ENCODE data around the gene MRTFA. TPM values are rescaled to one million over a fixed set of nuclear protein-coding genes. Genes with fewer than 3 reads are reported as not detected.
A peak's percentile ranks its signal among the peaks of the same experiment; 100 is the strongest.

The MRTFA gene
- total and polyA plus RNA-seq, 8 donors, result 11.1 to 706 (median 61.2) TPM

GRCh38 chr22:40499209-40499623, 137.3 kb downstream of the MRTFA start:
- Histone ChIP-seq H3K27ac (peak overlapping the region in 4 of 5 donors; percentile 11 to 66 (median 52)), H3K27me3 (no peaks in the 10 kb centered on the region), H3K36me3 (no peaks in the 10 kb centered on the region), H3K9me3 (no peaks in the 10 kb centered on the region), H3K4me3 (no peak overlapping the region), H3K4me1 (peaks cover 8 to 49% (median 36%) of the 10 kb centered on the region in 4 donors)
- DNase-seq, result peak; percentile 37 to 41
- intact Hi-C loops (cut with DNase I; ENCODE audit: low total_unique reads), result no loop called here
- no peak for TF ChIP-seq CTCF (IDR thresholded peaks at IDR 0.05)
- TF ChIP-seq EP300 (IDR thresholded peaks at IDR 0.05), result no peak
- TF ChIP-seq POLR2A (IDR thresholded peaks at IDR 0.05), result no peak
- TF ChIP-seq POLR2AphosphoS5 (IDR thresholded peaks at IDR 0.05), result peak in 2 of 3 donors; percentile 56 to 85

DNA sequence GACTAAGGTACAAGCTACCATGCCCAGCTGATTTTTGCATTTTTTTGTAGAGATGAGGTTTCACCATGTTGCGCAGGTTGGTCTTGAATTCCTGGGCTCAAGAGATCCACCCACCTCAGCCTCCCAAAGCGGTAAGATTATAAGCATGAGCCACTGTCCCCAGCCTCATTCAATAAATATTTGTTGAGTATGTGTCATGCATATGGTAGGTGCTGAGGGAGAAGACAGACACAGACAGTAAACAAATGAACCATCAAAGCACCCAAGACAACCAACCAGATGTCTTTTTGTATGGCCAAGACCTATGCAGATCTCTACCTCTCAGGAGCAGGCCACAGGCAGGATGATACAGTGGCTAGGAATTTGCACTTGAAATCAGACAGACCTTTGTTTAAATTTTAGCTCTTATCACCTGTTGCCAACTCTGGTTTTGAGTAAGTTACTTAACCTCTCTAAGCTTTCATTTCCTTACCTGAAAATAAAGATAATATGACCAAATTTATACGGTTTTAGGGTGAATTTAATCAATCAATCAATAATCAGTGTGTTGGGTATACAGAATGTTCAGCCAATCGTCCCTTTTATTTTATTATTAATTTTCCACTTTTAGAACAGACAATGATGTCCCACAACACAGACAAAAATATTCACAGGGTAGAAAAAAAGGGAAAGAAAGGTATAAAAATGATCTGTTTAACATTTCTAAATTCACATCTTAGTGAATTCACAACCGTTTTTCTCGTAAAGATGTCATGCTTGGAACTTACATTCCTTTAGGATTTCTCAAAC, 137.9 kb downstream of the MRTFA start:
- Histone ChIP-seq H3K4me1 (peaks cover 5 to 46% (median 33%) of the 10 kb centered on the region in 4 donors), H3K4me3 (no peak overlapping the region), H3K36me3 (no peaks in the 10 kb centered on the region), H3K27ac (peak overlapping the region; percentile 11 to 66 (median 44)), H3K27me3 (no peaks in the 10 kb centered on the region), H3K9me3 (no peaks in the 10 kb centered on the region)
- intact Hi-C loops (cut with DNase I; ENCODE audit: low total_unique reads), result no loop called here
- WGBS, 5 donors, result 42 to 54% (median 49%) methylated on average over 6 of the region's 6 CpGs
- no peak for TF ChIP-seq POLR2A (IDR thresholded peaks at IDR 0.05)
- peak in 1 of 3 donors; percentile 11 for TF ChIP-seq POLR2AphosphoS5 (IDR thresholded peaks at IDR 0.05)
- TF ChIP-seq CTCF (IDR thresholded peaks at IDR 0.05), result no peak
- TF ChIP-seq EP300 (IDR thresholded peaks at IDR 0.05), result no peak
- no peak for DNase-seq

- Histone ChIP-seq H3K27me3 (no peaks in the 10 kb centered on the region), H3K4me1 (peaks cover 18 to 54% (median 41%) of the 10 kb centered on the region in 4 donors), H3K36me3 (peaks cover 0 to 10% (median 0%) of the 10 kb centered on the region in 4 donors), H3K27ac (peak overlapping the region in 3 of 5 donors; percentile 61 to 73 (median 66)), H3K4me3 (no peak overlapping the region), H3K9me3 (no peaks in the 10 kb centered on the region)
- no peak for DNase-seq
- TF ChIP-seq CTCF (IDR thresholded peaks at IDR 0.05) (no peak), POLR2AphosphoS5 (IDR thresholded peaks at IDR 0.05) (no peak), POLR2A (IDR thresholded peaks at IDR 0.05) (no peak), EP300 (IDR thresholded peaks at IDR 0.05) (no peak)
- intact Hi-C loops (cut with DNase I; ENCODE audit: low total_unique reads), result no loop called here
- WGBS, 5 donors, result 77 to 82% (median 78%) methylated on average over 2 of the region's 2 CpGs
Measured at GRCh38 chr22:40493441-40493840, 143.1 kb downstream of the MRTFA start.

DNA sequence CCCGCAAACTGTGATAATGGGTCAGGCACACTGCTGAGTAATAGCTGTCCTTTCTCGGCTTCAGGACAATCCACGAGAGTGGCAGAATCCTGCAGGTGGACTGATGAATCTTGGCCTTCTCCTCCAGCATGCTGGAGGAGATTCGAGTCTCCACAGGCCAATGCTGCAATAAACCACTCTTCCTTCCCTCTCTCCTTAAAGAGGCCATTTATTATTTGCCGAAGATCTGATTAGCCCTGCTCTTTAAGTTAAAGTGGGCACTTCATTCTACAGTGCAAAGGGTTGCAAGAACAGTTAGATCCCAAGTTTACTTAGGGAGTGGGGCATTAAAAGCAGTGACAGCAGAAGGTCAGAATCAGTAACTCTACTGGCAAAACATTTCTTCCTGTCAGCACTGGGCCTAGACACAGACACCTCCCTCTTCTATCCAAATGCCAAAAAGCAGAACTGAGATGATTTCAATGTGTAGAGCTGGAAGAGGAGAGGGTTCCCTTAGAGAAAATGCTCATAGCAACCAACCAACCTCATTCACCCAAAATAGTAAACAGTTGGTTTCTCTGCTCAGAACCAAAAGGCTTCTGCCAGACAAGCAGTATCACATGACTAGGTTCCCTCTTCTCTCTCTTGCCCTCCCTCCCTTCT, 144.4 kb downstream of the MRTFA start:
- Histone ChIP-seq H3K4me3 (no peak overlapping the region), H3K27me3 (no peaks in the 10 kb centered on the region), H3K4me1 (peaks cover 17 to 52% (median 38%) of the 10 kb centered on the region in 4 donors), H3K27ac (peak overlapping the region; percentile 11 to 73 (median 61)), H3K9me3 (no peaks in the 10 kb centered on the region), H3K36me3 (peaks cover 0 to 10% (median 0%) of the 10 kb centered on the region in 4 donors)
- peak in 1 of 2 donors; percentile 81 for DNase-seq
- intact Hi-C loops (cut with DNase I; ENCODE audit: low total_unique reads), result no loop called here
- 20 to 34% (median 27%) methylated on average over 5 of the region's 5 CpGs for WGBS, 5 donors
- TF ChIP-seq CTCF (IDR thresholded peaks at IDR 0.05) (no peak), POLR2AphosphoS5 (IDR thresholded peaks at IDR 0.05) (peak in 1 of 3 donors; percentile 21)
